HUES6 (cell line): ENCODE results near the gene EIF2AK2.
"Not testable (repeated sequence)": the region's sequence is repeated elsewhere in the genome, so short reads cannot be mapped to it uniquely, and the experiment has no call there.

Source experiments
- H3K27ac ChIP-seq: 2 replicates; pipeline ENCODE4 v1.7.0; 2013; ENCODE audit warnings: low read depth, mild to moderate bottlenecking, low read length, inconsistent platforms
- H3K27me3 ChIP-seq: 2 replicates; pipeline ENCODE4 v1.6.1; 2013; ENCODE audit warnings: low read length; ENCODE audit not compliant: control insufficient read depth, insufficient read depth
- H3K36me3 ChIP-seq: 2 replicates; pipeline ENCODE4 v1.6.1; 2013; ENCODE audit warnings: low read length; ENCODE audit not compliant: control insufficient read depth, insufficient read depth
- H3K4me1 ChIP-seq: 2 replicates; pipeline ENCODE4 v1.6.1; 2013; ENCODE audit warnings: low read length; ENCODE audit not compliant: control insufficient read depth, insufficient read depth
- H3K4me3 ChIP-seq: 2 replicates; pipeline ENCODE4 v1.5.1; 2013; ENCODE audit warnings: low read depth, low read length
- H3K9ac ChIP-seq: one replicate; pipeline ENCODE4 v1.6.1; 2013; ENCODE audit warnings: mild to moderate bottlenecking, low read length
- H3K9me3 ChIP-seq: 2 replicates; pipeline ENCODE4 v1.6.1; 2013; ENCODE audit warnings: low read depth, low read length; ENCODE audit not compliant: control insufficient read depth, insufficient read depth

Gene EIF2AK2

DNA sequence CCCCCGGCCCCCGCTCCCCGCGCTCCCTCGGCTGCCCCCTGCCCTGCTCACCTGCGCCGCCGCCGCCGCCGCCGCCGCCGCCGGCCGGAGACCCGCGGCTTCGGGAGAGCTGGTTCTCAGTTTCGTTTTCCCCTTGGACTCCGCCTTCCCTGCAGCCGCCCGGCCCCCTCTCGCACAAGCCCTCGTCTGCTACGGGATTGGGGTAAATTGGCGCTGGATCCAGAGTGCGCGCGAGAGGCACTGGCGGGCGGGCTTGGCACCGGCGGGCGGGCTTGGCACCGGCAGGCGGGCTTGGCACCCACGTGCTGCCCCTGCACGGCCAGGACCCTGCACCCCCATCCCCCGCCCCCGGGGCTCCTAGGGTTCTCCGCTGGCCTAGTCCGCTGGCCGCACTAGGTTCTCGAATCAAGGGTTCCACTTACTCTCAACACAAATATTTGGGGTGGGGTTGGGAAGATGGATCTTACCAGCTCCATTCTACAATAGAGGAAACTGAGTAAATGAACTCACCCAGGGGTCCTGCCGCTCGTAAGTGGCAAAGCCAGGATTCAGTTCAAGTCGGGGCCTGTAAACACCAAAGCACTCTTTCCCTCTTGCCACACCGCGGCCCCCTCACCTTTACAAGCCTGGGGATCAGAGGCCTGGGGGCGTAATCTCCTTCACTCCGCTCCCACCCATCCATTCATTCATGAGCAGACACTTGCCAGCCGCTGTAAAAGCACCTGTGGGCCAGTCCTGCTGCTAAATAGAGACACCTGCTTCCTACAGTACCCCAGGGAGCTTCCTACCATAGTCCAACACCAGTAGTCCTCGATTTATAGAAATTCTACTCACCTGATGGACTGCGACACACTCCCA lies at the start of gene EIF2AK2:
Gene EIF2AK2 (minus strand): TSS at position 124 of the 858 bp plus-strand sequence. CDS start 9,174 bp downstream, outside the sequence.
- H3K27me3 ChIP-seq = peaks cover 5% of the 10 kb centered on the region; the same call in 1 of the 2 replicates
- peaks cover 10% of the 10 kb centered on the region; the same call in 1 of the 2 replicates for H3K36me3 ChIP-seq
- H3K9ac ChIP-seq = peak within 1 kb of the TSS; percentile 72
- peak within 1 kb of the TSS; percentile 80 for H3K4me3 ChIP-seq
- H3K27ac ChIP-seq = peak within 1 kb of the TSS; percentile 56; the same call in 1 of the 2 replicates
- peaks cover 13% of the 10 kb centered on the region for H3K4me1 ChIP-seq
- no peaks in the 10 kb centered on the region for H3K9me3 ChIP-seq

DNA sequence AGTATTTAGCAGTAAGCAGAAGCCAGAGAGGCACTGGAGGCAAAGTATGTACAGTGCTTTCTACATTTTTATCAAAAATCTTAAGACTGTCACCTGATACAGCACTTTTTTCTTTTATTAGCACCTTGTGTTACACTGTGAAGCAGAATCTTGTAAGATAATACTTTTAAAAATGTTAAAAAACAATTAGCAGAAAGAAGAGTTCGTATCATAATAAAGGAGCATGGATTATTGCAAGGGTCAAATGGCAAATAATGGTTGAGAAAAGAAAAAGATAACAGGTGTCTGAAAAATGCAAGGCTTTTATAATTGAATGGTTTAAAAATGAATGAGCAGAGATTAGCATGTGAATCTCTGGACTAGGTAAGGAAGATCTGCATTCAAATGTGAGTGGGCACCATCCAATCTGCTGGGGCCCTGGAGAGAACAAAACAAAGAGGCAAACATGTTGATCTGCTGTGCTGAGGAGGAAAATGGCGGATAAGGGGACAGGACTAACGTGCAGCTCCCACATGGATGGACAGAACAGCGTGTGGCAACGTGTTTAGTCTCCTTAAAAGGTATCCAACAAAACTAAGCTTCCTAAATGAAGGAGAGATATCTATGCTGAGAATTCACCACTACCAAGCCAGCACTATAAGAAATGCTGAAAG lies 49.0 kb upstream of the EIF2AK2 start:
- H3K9me3 ChIP-seq = peaks cover 36% of the 10 kb centered on the region
- H3K4me3 ChIP-seq = peak overlapping the region; percentile 19
- peaks cover 19% of the 10 kb centered on the region for H3K4me1 ChIP-seq
- no peaks in the 10 kb centered on the region for H3K27me3 ChIP-seq
- peaks cover 97% of the 10 kb centered on the region for H3K36me3 ChIP-seq
- peak overlapping the region; percentile 96 for H3K27ac ChIP-seq
- peak overlapping the region; percentile 73 for H3K9ac ChIP-seq

DNA sequence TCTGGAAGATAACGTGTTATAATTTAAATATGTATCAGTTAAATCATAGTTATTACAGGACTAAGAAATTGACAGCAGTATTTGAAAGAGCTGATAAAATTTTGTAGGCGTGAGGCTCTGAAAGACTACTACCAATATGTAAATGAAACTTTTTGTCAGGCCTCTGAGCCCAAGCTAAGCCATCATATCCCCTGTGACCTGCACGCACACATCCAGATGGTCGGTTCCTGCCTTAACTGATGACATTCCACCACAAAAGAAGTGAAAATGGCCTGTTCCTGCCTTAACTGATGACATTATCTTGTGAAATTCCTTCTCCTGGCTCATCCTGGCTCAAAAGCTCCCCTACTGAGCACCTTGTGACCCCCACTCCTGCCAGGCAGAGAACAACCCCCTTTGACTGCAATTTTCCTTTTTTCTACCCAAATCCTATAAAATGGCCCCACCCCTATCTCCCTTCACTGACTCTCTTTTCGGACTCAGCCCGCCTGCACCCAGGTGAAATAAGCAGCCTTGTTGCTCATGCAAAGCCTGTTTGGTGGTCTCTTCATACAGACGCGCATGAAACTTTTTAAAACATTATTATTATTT lies 48.4 kb upstream of the EIF2AK2 start:
- H3K4me3 ChIP-seq = peak overlapping the region; percentile 19
- H3K9ac ChIP-seq = peak overlapping the region; percentile 73
- H3K27ac ChIP-seq = peak overlapping the region; percentile 96
- not testable (repeated sequence) for H3K27me3 ChIP-seq
- H3K4me1 ChIP-seq = peaks cover 24% of the 10 kb centered on the region
- H3K36me3 ChIP-seq = peaks cover 97% of the 10 kb centered on the region
- H3K9me3 ChIP-seq = peaks cover 34% of the 10 kb centered on the region

DNA sequence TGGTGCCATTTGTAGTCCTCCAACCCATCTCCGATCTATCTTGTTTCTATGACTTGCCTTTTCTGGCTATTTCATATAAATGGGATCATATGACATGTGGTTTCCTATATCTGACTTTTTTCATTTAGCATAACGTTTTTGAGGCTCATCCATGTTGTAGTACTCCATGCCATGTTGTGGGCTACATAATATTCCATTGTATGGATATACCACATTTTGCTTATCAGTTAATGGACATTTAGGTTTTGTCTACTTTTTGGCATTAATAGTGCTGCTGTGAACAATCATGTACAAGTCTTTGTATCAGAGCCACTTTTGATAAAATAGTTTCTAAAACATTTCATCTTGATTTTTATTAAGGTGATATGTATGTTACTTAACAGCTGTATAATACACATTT lies 46.9 kb upstream of the EIF2AK2 start:
- Histone ChIP-seq H3K36me3 (peaks cover 90% of the 10 kb centered on the region), H3K9ac (no peak overlapping the region), H3K4me1 (peaks cover 38% of the 10 kb centered on the region), H3K9me3 (peaks cover 22% of the 10 kb centered on the region), H3K27ac (0 out of 2 replicates have a peak overlapping the region, but pooled peaks have one; percentile 41), H3K27me3 (no peaks in the 10 kb centered on the region), H3K4me3 (no peak overlapping the region)

DNA sequence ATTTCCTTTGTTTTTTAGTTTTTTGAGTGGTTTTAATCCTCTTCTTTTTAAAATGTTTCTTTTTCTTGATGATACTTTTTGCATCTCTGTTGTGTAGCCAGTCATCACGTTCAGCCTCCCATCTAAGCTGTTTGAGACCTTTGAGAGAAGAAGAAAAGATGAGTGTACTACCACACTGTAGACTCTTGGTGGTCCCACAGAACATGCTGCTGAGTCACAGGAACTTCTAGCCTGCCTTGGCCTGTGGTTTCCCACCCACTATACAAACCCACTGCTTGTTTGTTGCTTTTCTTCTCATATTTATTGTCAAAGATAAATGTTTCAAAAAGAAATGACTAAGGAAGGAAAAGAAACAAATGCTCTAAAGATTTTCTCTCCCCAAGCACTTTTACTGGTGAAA lies 45.0 kb upstream of the EIF2AK2 start:
- H3K27ac ChIP-seq = no peak overlapping the region
- H3K9me3 ChIP-seq = peaks cover 13% of the 10 kb centered on the region
- H3K36me3 ChIP-seq = peaks cover 71% of the 10 kb centered on the region

DNA sequence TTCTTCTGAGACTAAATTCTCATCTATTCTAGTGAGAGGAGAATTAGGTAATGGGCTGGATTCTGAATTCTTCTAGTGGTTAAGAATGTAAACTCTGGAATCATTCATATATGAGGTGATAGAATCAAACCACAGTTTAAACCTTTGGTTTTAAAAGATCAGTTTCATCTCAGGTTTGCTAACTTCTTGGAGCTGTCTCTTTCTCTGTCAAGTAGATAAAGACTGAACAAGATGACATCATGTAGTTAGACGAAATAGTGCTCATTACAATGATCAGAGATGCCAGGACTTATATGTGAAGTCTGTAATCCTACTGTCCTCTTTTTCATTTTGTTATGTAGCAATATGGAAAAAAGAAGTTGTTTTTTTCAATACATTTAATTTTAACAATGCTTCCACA lies 44.4 kb upstream of the EIF2AK2 start:
- no peak overlapping the region for H3K9ac ChIP-seq
- H3K9me3 ChIP-seq = peaks cover 11% of the 10 kb centered on the region
- peak overlapping the region; percentile 36; the same call in 1 of the 2 replicates for H3K27ac ChIP-seq
- peaks cover 44% of the 10 kb centered on the region for H3K4me1 ChIP-seq
- H3K36me3 ChIP-seq = peaks cover 66% of the 10 kb centered on the region
- H3K4me3 ChIP-seq = no peak overlapping the region
- H3K27me3 ChIP-seq = no peaks in the 10 kb centered on the region

More for the DNA sequence above, 45.0 kb upstream of the EIF2AK2 start:
- no peak overlapping the region for H3K9ac ChIP-seq
- no peak overlapping the region for H3K4me3 ChIP-seq
- H3K4me1 ChIP-seq = peaks cover 49% of the 10 kb centered on the region
- no peaks in the 10 kb centered on the region for H3K27me3 ChIP-seq

DNA sequence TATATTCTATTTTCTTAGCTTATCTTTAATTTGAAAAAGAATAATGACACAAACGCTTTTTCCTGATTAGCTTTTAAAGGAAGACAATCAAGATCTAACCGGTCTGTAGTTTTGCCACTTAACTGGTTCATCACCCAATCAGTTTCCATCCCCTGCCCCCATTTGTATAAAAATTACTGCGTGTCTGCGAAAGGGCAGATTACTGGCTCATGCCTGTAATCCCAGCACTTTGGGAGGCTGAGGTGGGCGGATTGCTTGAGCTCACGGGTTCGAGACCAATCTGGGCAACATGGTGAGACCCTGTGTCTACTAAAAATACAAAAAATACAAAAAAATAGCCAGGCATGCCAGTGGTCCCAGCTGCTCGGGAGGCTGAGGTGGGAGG lies 41.9 kb upstream of the EIF2AK2 start:
- Histone ChIP-seq H3K9me3 (peaks cover 7% of the 10 kb centered on the region), H3K36me3 (peaks cover 43% of the 10 kb centered on the region), H3K9ac (peak overlapping the region; percentile 90), H3K4me3 (peak overlapping the region; percentile 75; the same call in 1 of the 2 replicates), H3K27me3 (no peaks in the 10 kb centered on the region), H3K4me1 (peaks cover 34% of the 10 kb centered on the region), H3K27ac (peak overlapping the region; percentile 75)

DNA sequence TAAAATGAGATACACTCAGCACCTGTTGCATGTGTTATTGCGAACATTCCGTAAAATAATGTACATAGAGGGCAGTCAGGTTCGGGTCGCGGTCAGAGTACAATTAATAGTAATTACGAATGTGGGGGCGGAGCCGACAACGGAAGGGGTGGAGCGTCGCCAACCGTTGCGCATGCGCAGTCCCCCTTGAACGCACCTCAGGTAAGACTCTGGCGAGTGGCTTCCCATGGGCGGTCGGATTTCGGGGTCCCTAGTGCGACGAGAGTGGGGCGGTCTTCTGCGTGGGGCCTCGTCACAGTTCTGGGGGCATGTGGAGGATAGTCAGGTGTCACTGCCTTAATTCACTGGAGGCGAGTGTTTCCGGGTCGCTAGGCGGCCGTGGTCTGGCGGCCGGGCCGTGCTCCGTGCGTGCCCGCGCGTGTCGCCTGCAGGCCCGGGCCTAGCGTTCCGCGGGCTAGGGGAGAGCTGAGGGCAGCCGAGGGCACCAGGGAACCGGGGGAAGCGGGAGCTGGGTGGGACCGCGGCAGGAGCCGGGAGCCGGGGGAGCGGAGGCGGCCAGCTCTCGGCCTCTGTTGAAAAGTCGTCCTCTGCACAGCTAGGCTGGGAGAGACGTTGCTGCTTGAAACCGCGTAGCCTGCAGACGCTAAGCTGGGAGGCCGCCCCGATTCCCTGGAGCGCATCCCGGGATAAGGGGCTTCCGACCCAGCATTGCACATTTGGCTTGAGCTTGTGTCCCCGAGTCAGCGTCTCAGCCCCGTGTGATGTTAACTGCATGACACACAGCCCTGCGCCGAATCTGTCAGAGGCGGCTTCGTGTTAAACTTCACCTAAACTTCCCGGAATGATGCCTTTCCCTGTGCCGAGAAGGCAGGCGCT lies 39.8 kb upstream of the EIF2AK2 start, which contains the start of gene CEBPZOS:
Gene CEBPZOS (plus strand): TSS at position 177 of the 876 bp plus-strand sequence. CDS start 3,209 bp downstream, outside the sequence.
- H3K27ac ChIP-seq = peak within 1 kb of the TSS; percentile 75
- H3K27me3 ChIP-seq = no peaks in the 10 kb centered on the region
- H3K36me3 ChIP-seq = peaks cover 22% of the 10 kb centered on the region
- no peaks in the 10 kb centered on the region for H3K9me3 ChIP-seq
- H3K4me1 ChIP-seq = peaks cover 48% of the 10 kb centered on the region
- H3K4me3 ChIP-seq = peak within 1 kb of the TSS; percentile 75
- H3K9ac ChIP-seq = peak within 1 kb of the TSS; percentile 90

DNA sequence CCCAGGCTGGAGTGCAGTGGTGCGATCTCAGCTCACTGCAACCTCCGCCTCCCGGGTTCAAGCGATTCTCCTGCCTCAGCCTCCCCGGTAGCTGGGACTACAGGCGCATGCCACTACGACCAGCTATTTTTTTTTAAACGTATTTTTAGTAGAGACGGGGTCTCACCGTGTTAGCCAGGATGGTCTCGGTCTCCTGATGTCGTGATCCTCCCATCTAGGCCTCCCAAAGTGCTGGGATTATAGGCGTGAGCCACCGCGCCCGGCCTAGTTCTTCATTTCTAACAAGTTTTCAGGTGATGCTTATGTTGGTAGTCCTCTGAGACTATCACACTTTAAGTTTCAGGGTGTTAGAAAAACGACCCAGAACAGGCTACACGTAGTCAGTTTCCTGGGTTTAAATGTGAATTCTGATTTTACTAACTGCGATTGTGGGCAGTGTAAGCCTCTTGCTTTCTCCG lies 39.1 kb upstream of the EIF2AK2 start:
- not testable (repeated sequence) for H3K9me3 ChIP-seq, H3K27me3 ChIP-seq, H3K9ac ChIP-seq, H3K27ac ChIP-seq
- H3K4me1 ChIP-seq = peaks cover 54% of the 10 kb centered on the region
- H3K36me3 ChIP-seq = peaks cover 15% of the 10 kb centered on the region
- peak overlapping the region; percentile 75 for H3K4me3 ChIP-seq

DNA sequence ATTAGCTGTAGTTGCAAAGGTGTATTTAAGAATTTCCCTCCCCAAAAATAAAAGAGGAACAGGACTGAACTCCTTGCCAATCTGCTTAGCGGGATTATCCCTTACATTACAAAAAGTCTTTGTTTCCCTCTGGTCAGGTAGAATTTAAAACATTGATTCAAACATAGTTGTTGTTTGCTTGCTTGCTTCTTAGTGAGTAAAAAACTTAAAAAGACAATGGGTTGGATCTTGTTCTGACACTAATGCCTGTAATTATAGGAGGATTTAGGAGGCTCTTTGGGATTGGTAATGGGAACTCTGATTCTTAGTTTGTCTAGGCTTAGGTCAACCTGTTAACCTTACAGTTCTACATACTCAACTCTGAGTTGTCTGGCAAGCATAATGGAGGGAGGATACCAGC lies 35.8 kb upstream of the EIF2AK2 start:
- Histone ChIP-seq H3K4me3 (no peak overlapping the region), H3K27ac (no peak overlapping the region), H3K4me1 (peaks cover 48% of the 10 kb centered on the region), H3K9me3 (no peaks in the 10 kb centered on the region), H3K9ac (no peak overlapping the region), H3K36me3 (no peaks in the 10 kb centered on the region), H3K27me3 (no peaks in the 10 kb centered on the region)
